Renal cortex interstitium (tissue), 11 donors: Measurements from ENCODE around the gene DENND1A. TPM values are rescaled to one million over a fixed set of nuclear protein-coding genes. Genes with fewer than 3 reads are reported as not detected.

ENCODE experiments used
- DNase-seq, 11 donors: peaks; one replicate each; pipeline ENCODE4 v3.0.0-alpha.2; 2013; ENCODE audit warnings: low read depth in 9 of 11, low spot score in 4 of 11; ENCODE audit errors: extremely low read depth in 1 of 11
- polyA plus RNA-seq, 3 donors: library from polyadenylated mRNA; unstranded; fragments of 120-200 nt; gene quantifications; one replicate each; pipeline ENCODE4 v1.2.1, GENCODE V29; 2013; ENCODE audit not compliant: insufficient read length in 3 of 3

DENND1A gene
- polyA plus RNA-seq, 3 donors = 21.9 to 24.4 (median 22.3) TPM

- no peak for DNase-seq
Observed at GRCh38 chr9:123590499-123590898, 339.4 kb downstream of the DENND1A start.

DNA sequence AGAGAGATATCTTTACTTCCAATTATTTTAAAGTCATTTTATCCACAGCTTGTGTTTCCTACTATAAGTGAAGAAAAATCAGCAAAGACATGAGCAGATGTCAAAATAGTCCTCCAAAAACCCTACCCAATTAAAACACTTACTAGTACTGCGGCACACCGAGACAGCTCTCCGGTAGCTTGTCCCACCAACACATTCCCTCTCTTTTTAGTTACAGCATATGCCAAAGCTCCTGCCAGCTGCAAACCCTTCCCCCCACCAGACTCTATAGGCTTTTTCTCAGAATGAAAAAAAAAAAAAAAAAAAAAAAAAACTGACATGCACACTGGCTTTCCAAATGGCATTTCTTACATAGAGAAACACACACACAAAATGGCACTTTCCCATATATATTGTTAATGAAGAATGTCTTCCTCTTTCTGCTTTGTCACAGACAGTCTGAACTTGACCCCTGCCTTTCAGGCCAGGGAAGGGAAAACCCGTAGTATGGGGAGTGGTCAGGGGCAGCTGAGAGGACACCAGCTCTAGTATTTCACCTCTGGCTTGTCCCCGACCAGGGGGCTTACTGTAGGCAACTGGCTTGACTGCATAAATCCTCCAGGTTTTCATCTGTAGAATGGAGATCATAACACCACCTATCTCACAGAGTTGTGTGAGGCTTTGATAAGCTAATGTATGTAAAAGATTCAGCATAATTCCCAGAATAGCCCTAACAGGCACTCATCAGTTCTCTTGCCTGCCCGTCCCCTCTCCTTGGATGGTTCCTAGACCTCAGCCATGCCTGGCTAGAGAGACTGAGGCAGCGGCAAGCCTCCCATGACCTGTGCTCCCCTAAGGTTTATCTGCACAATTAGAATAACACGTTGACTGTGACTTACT is 340.3 kb downstream of the DENND1A start:
- no peak for DNase-seq

DNA sequence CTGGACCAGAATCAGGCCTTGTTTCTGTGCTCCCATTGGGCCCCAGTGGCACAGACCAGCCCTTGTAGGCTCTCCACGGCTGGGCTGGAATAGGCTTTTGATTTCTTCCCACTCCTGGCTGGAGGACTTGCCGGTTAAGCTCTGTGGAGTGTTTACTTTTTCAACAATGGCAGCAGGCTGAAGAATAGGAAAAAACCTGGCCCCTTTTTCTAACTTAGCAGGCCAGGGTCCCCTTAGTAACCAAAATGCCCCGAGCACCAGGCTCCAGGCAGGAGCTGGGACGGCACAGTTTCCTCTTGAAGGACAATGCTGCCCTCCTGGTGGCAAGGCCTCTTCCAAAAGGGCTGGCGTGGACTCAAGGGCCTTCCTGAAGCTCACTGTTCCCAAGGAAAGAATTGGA is 343.7 kb downstream of the DENND1A start:
- DNase-seq = no peak

DNA sequence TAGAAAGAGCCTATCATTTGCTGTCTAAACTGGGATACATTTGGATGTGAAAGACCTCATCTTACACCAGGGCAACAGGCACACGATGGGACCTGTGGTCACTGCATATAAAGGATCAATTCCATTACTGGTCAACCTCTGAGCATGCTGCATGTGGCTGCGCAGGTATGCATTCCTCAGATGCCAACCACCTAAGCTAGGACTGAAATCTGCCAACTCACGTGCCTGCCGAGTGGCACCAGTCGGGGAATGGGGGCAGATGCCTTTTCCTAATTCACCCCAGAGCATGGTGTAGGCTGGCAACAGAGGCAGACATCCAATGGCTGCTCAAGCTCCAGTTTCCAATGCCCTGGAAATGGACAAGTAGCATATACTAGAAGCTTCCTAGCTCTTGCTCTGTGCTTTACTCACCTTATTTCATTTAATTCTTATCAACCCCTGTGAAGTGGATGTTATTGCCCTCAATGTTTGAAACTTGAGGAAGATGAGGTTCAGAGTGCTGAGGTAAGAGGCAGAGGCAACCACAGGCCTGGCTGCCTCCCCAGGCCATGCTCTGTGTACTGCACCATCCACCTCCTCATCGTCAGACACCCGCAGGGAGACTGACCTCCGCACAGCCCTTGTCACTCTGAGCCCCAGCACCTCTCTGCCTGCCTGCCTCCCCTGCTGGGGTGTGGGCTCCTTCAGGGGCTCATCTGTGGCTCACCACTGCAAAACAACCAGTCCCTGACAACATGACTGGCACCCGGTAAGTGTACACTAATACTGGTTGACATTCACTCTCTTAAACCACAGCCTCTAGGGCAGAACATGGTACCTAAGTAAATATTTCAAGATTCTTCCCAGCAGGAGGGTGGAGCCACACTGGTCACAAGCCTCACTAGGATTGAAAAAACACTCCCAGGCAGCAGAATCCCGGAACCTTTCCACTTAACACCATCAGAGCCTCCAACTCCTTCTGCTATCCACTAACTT is 345.4 kb downstream of the DENND1A start:
- DNase-seq = no peak

GRCh38 chr9:123583646-123584045 is 346.3 kb downstream of the DENND1A start:
- no peak for DNase-seq

GRCh38 chr9:123571240-123571639 is 358.7 kb downstream of the DENND1A start:
- no peak for DNase-seq

GRCh38 chr9:123568691-123569688 is 360.9 kb downstream of the DENND1A start:
- DNase-seq = peak in 5 of 11 donors; percentile 36 to 63 (median 42)

DNA sequence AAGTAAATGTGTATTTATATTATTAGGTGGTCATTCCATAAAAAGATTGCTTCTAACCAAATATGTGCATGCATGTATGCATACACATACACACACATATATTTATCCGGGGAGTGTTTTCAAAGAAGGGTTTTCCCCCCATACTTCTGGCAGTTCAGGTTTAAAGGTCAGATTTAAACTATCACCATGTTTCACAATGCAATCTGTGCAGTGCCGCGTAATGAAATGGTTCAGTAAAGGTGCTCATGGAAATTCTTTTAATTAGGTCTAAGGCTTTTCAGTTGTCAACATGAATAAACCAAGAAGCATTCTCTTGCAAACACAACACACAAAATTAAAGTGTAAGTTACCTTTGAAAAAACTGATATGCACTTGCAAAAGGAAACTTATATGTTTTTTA is 362.9 kb downstream of the DENND1A start:
- no peak for DNase-seq

DNA sequence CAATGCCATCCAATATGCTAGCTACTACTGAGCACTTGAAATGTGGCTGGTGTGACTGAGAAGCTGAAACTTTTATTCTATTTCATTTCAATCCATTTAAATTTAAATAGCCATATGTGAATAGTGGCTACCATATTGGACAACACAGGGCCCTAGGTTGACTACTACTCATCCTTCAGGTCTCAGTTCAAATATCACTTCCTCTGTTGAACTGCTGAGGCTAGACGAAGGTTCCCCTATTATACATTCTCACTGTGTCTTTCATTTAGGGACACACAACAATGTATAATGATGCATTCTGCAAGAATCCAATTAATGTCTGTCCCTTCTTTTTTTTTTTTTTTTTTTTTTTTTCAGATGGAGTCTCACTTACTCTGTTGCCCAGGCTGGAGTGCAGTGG is 365.3 kb downstream of the DENND1A start:
- no peak for DNase-seq

- DNase-seq = no peak
Observed at GRCh38 chr9:123562844-123563346, 367.0 kb downstream of the DENND1A start.

GRCh38 chr9:123561046-123561445 is 368.9 kb downstream of the DENND1A start:
- no peak for DNase-seq

GRCh38 chr9:123556464-123557435 is 373.2 kb downstream of the DENND1A start:
- no peak for DNase-seq

DNA sequence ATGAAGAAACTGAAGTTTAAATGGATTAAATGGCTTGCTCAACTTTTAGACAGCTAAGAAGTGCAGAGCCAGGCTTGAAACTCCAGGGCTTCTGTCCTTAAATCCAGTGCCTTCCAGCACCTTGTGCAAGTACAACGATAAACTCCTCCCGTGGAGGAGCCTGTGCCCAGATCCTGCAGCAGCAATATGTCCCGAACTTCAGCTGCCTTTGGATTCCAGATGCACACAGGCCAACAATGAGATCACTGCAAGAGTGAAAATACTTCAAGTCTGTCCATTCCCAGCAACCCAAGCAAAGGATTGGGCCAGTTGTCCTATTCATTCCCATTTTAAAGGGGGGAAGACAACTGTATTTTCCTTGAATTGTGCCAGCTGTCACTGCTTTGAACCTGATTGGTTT is 374.3 kb downstream of the DENND1A start:
- DNase-seq = no peak

DNA sequence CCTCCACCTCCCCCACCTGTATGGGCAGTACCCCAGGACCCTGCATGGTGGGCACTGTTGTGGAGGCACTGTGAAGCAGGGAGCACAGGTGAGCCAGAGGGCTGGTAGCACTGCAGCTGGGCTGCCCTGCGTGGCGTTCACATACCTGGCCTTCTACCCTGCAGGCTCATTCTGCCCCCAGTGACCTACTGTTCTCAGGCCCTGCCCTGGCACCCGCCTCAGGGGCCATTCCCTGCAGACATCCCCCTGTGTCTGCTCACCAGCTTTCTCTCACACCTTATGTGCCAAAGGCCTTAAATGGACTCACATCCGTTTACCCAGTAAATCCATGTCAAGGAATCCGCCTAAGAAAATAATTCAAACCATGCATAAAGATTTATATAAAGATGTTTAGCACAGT is 377.4 kb downstream of the DENND1A start:
- DNase-seq = no peak

GRCh38 chr9:123551734-123552133 is 378.2 kb downstream of the DENND1A start:
- DNase-seq = no peak

DNA sequence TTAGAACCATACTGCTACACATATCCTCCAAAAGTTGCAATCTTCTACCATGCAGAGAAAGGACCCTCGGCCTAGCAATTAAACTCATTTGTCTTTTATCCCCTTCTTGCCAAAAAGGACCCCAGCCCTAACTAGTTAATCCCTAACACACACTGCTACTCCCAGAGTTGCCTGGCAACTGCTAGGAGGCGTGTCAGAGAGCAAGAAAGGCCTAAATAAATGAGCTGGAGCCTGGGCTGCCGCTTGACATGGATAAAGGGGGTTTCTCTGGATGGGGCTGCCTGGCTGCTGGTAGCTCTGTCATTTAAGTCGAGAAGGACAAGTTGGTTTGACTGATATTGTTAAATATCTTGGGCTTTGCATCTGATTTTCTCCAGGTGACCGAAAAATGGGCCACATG is 379.1 kb downstream of the DENND1A start:
- peak in 6 of 11 donors; percentile 33 to 73 (median 52) for DNase-seq

- DNase-seq = no peak
Observed at GRCh38 chr9:123550012-123550411, 379.9 kb downstream of the DENND1A start.
